Measurements from ENCODE around the gene RWDD1. TPM values are rescaled to one million over a fixed set of nuclear protein-coding genes. Genes with fewer than 3 reads are reported as not detected.
A peak's percentile ranks its signal among the peaks of the same experiment; 100 is the strongest.

The RWDD1 gene
- total and polyA plus RNA-seq, 2 of the 13 experiments (the other 11 are each of a cell fraction or from before 2014, with no cell fraction given): 27.4 to 67.1 TPM

DNA sequence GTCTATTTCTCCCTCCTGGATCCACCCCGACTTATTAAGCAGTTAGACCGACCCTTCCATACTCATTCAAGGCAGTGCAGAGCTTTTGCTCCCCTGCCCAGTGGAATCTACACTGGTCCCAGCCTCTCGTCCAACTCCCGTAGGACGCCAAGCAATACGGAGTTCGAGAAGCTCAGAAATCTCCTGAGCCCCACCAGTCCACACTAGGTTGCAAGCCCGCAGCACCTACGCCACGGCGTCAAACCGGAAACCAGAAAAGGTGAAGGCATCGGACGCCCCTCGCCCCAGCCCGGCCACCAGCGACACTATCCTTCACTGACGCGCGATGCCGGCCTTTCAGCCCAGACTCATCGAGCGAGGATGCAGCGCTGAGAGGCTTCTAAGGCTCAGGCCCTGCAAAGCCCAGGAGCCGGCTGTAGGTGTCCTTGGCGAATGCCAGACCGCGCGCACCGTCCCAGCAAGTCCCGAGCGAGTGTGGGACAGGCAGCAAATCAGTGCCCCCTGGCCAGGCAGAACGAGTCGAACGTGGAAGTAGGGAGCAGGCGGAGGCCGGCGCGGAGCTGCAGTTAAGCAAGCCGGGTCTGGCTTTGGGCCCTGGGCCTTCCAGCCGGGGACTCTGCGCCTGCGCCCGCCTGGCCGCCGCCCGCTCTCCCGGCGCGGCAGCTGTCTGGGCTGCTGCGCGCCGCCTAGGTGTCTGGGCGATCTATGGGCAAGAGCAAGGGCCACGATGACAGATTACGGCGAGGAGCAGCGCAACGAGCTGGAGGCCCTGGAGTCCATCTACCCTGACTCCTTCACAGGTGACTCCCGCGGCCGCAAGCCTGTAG, at the start of gene RWDD1 (continued):
- TF ChIP-seq, protein P1, sequence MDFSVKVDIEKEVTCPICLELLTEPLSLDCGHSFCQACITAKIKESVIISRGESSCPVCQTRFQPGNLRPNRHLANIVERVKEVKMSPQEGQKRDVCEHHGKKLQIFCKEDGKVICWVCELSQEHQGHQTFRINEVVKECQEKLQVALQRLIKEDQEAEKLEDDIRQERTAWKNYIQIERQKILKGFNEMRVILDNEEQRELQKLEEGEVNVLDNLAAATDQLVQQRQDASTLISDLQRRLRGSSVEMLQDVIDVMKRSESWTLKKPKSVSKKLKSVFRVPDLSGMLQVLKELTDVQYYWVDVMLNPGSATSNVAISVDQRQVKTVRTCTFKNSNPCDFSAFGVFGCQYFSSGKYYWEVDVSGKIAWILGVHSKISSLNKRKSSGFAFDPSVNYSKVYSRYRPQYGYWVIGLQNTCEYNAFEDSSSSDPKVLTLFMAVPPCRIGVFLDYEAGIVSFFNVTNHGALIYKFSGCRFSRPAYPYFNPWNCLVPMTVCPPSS (IDR thresholded peaks at IDR 0.05): no peak
- TF ChIP-seq ZNF383 (CRISPR knock-in tag; IDR thresholded peaks at IDR 0.05; ENCODE audit: borderline replicate concordance): no peak; the same call in 1 of the 2 replicates
- no peak for TF ChIP-seq TRIM24 (CRISPR knock-in tag; IDR thresholded peaks at IDR 0.05)
- TF ChIP-seq, protein P2, sequence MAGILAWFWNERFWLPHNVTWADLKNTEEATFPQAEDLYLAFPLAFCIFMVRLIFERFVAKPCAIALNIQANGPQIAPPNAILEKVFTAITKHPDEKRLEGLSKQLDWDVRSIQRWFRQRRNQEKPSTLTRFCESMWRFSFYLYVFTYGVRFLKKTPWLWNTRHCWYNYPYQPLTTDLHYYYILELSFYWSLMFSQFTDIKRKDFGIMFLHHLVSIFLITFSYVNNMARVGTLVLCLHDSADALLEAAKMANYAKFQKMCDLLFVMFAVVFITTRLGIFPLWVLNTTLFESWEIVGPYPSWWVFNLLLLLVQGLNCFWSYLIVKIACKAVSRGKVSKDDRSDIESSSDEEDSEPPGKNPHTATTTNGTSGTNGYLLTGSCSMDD (CRISPR knock-in tag; IDR thresholded peaks at IDR 0.05): no peak
- TF ChIP-seq, protein P3, sequence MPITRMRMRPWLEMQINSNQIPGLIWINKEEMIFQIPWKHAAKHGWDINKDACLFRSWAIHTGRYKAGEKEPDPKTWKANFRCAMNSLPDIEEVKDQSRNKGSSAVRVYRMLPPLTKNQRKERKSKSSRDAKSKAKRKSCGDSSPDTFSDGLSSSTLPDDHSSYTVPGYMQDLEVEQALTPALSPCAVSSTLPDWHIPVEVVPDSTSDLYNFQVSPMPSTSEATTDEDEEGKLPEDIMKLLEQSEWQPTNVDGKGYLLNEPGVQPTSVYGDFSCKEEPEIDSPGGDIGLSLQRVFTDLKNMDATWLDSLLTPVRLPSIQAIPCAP (CRISPR knock-in tag; IDR thresholded peaks at IDR 0.05; ENCODE audit: low read depth): no peak
- no peak for TF ChIP-seq ZFYVE20 (CRISPR knock-in tag; IDR thresholded peaks at IDR 0.05; ENCODE audit: borderline replicate concordance, low read depth)
- no peak for TF ChIP-seq ZNF20 (CRISPR knock-in tag; IDR thresholded peaks at IDR 0.05)
- peak; percentile 42; the same call in 1 of the 2 replicates for TF ChIP-seq JUN (CRISPR knock-in tag; IDR thresholded peaks at IDR 0.05)
- TF ChIP-seq, protein P4, sequence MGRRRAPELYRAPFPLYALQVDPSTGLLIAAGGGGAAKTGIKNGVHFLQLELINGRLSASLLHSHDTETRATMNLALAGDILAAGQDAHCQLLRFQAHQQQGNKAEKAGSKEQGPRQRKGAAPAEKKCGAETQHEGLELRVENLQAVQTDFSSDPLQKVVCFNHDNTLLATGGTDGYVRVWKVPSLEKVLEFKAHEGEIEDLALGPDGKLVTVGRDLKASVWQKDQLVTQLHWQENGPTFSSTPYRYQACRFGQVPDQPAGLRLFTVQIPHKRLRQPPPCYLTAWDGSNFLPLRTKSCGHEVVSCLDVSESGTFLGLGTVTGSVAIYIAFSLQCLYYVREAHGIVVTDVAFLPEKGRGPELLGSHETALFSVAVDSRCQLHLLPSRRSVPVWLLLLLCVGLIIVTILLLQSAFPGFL (CRISPR knock-in tag; IDR thresholded peaks at IDR 0.05): no peak
- TF ChIP-seq ZNF430 (CRISPR knock-in tag; IDR thresholded peaks at IDR 0.05): peak; percentile 74; the same call in 1 of the 2 replicates
- peak; percentile 89 for TF ChIP-seq GATAD2A (CRISPR knock-in tag; IDR thresholded peaks at IDR 0.05)
- TF ChIP-seq ZNF230 (CRISPR knock-in tag; IDR thresholded peaks at IDR 0.05): peak; percentile 99
- TF ChIP-seq, protein P5, sequence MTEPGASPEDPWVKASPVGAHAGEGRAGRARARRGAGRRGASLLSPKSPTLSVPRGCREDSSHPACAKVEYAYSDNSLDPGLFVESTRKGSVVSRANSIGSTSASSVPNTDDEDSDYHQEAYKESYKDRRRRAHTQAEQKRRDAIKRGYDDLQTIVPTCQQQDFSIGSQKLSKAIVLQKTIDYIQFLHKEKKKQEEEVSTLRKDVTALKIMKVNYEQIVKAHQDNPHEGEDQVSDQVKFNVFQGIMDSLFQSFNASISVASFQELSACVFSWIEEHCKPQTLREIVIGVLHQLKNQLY (CRISPR knock-in tag; IDR thresholded peaks at IDR 0.05): peak; percentile 20; the same call in 1 of the 2 replicates
- peak; percentile 56; the same call in 1 of the 2 replicates for TF ChIP-seq NRL (CRISPR knock-in tag; IDR thresholded peaks at IDR 0.05; ENCODE audit: borderline replicate concordance)
- peak; percentile 84; the same call in 1 of the 2 replicates for TF ChIP-seq ZNF570 (CRISPR knock-in tag; IDR thresholded peaks at IDR 0.05; ENCODE audit: borderline replicate concordance)
- TF ChIP-seq, protein P6, sequence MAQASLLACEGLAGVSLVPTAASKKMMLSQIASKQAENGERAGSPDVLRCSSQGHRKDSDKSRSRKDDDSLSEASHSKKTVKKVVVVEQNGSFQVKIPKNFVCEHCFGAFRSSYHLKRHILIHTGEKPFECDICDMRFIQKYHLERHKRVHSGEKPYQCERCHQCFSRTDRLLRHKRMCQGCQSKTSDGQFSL (CRISPR knock-in tag; IDR thresholded peaks at IDR 0.05): no peak
- peak; percentile 79 for TF ChIP-seq ELF3 (CRISPR knock-in tag; IDR thresholded peaks at IDR 0.05)
- TF ChIP-seq ZNF326 (CRISPR knock-in tag; IDR thresholded peaks at IDR 0.05; ENCODE audit: borderline replicate concordance): no peak
- peak; percentile 71 for TF ChIP-seq ZNF235 (CRISPR knock-in tag; IDR thresholded peaks at IDR 0.05; ENCODE audit: borderline replicate concordance)
- TF ChIP-seq, protein P7, sequence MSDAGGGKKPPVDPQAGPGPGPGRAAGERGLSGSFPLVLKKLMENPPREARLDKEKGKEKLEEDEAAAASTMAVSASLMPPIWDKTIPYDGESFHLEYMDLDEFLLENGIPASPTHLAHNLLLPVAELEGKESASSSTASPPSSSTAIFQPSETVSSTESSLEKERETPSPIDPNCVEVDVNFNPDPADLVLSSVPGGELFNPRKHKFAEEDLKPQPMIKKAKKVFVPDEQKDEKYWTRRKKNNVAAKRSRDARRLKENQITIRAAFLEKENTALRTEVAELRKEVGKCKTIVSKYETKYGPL (CRISPR knock-in tag; IDR thresholded peaks at IDR 0.05): no peak
- TF ChIP-seq ZNF713 (CRISPR knock-in tag; IDR thresholded peaks at IDR 0.05): no peak
- TF ChIP-seq ZNF619 (CRISPR knock-in tag; IDR thresholded peaks at IDR 0.05): peak; percentile 96; the same call in 1 of the 2 replicates
- TF ChIP-seq TBX2 (CRISPR knock-in tag; IDR thresholded peaks at IDR 0.05; ENCODE audit: borderline replicate concordance): peak; percentile 98
- TF ChIP-seq ZSCAN31 (CRISPR knock-in tag; IDR thresholded peaks at IDR 0.05; ENCODE audit: low read depth): no peak; the same call in none of the 2 replicates

Measured in HepG2 (cell line).